Measurements from ENCODE around the gene TOM1L2.
A peak's percentile ranks its signal among the peaks of the same experiment; 100 is the strongest.
"Not testable (repeated sequence)": the region's sequence is repeated elsewhere in the genome, so short reads cannot be mapped to it uniquely, and the experiment has no call there.

Gene TOM1L2

DNA sequence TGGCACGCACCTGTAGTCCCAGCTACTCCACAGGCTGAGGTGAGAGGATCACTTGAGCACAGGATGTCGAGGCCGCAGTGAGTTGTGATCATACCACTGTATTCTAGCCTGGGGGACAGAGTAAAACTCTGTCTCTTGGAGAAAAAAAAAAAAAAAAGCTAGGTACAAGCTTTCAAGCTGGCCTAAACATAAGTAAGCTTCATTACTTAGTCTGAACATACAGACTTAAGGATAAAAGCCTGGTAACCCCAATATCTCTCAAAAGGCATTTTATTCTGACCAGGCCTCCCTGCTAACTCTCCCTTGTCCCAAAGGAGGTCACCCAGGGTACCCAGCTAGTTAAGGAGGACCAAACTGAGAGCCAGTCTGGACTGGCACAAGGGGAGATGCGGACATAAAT lies 46.2 kb downstream of the TOM1L2 start:
- no peak for DNase-seq (ENCODE audit: low read depth in 3 of 3, low spot score in 1 of 3)

DNA sequence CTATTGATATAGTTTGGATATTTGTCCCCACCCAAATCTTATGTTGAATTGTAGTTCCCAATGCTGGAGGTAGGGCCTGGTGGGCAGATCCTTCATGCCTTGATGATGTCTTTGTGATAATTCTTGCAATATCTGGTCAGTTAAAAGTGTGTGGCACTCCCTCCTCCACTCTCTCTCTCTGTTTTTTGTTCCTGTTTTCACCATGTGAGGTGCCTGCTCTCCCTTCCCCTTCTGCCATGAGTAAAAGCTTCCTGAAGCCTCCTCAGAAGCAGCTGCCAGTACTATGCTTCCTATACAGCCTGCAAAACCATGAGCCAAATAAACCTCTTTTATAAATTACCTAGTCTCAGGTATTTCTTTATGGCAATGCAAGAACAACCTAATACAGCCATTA lies 47.3 kb downstream of the TOM1L2 start:
- no peak for DNase-seq (ENCODE audit: low read depth in 3 of 3, low spot score in 1 of 3)

DNA sequence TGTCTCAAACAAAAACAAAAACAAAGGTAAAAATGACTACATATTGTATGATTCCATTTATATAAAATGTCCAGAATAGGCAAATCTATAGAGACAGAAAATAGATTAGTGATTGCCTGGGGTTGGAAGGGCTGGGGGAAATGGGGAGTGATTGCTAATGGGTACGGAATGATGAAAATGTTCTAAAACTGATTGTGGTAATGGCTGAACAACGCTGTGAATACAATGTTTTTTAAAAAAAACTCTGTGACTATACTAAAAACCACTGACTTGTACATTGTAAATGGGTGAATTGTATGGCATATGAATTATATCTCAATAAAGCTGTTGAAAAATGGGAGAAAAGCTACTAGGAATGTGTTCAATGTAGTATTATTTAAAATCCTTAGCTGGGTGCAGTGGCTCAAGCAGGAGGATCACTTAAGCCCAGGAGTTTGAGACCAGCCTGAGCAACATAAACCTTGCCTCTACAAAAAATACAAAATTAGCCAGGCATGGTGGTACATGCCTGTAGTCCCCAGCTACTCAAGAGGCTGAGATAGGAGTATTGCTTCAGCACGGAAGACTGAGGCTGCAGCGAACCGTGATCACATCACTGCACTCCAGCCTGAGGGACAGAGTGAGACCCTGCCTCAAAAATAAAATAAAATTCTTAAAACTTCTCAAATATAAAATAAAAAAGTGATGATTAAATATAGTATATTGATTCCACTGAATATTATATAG lies 47.9 kb downstream of the TOM1L2 start:
- DNase-seq (ENCODE audit: low read depth in 3 of 3, low spot score in 1 of 3), result no peak

DNA sequence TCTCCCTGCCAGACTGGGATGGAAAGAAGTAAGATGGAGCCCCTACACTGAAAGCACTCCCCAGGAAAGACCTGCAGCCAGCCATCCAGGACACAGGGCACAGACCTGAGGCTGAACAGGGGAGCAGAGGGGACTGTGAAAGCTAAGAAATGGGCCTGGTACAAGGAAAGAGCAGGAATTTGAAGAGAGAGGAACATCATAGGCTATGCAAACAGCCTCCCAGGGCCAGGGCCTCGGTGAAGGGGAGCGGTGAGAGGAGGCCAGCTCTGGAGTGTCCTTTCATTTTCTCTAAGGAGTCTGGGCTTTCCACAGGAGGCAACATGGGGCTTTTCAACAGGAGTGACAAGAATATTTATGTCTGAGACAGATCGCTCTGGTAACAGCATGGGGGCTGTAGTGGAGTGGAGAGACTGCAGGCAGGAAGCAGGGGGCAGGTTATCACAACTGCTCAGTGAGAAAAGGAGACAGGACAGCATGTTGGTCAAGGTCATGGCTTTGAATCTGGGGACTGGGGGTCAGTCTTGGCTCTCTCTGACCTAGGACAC lies 50.1 kb downstream of the TOM1L2 start:
- no peak for DNase-seq (ENCODE audit: low read depth in 3 of 3, low spot score in 1 of 3)

DNA sequence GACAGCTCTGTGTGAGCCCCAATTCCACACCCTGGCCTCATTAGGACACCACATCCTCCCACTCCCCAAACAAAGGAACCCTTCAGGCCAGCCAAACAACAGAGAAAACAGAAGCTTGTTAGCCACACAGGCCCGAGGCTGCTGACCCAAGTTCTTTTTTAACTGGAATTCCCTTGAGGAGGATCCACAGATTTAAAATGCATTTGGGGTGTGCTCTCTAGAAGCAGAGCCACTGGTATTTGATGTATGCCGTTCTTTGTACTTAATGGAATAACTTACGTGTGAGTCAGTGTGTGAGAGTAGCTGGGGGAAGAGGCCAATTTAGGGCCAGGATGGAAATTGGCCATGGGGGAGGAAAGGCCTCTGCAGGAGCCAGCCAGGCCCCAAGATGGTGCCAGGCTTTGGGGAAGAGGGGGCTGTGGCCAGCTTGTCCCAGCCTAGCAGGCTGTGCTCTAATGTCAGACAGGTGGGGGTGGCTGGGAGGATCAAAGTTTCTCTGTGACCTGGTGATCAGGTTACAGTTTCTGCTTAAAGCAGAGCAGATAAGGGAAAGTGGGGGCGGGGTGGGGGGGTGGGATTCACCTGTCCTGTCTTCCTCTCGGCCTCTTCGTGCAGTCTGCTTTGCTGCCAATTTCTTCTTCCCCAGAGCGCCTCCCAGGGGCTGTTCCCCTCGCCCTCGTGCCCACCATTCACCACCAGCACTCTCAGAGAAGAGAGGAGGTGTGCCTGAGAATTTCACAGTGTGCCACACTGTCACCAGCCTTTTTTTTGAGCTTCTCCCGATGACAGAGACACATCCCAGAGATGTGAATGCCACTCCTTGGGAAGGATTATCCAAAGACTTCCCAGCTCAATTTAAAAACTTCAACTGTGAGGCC lies 50.8 kb downstream of the TOM1L2 start:
- no peak for DNase-seq (ENCODE audit: low read depth in 3 of 3, low spot score in 1 of 3)

DNA sequence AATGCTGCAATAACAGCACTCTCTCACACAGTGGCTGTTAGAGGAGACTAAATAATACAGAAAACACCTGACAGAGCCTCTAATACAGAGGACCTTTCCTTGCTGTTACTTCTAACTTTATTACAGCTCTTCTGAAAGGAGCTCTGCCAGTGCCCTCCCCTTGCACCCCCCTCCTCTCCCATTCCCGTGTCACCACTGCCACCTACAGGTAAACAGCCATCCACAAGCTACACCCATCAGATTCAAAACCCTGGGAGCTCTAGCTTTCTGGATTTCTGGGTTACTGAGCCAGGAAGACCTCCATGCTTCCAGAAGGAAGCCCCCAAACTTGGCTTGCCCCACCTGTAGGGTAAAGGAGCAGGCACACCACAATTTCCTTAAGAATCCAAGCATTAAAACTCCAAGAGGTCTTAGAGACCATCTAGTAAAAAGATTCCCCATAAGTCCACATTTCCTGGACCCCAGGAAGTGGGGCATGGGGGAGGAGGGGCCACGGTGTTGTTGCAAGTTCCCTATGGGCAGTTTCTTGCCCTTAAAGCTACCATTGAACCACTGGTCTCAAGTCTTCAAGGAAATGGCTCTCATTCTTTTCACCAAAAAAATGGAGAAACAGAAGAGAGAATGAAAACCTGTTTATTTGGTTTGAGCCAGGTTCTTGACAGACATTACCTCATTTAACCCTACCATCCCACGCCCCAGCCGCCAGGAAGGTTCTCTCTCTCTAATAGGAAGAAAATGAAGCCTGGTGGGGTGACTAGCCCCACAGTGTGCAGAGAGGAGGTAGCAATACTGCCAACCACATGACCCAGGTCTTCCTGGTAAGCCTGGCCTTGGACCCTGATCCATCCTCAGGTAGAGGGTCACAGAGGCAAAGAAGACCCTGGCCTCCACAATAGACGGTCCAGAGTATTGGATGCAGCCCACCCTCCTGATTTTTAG lies 52.8 kb downstream of the TOM1L2 start:
- DNase-seq (ENCODE audit: low read depth in 3 of 3, low spot score in 1 of 3), result peak; percentile 11 to 35 (median 29)

DNA sequence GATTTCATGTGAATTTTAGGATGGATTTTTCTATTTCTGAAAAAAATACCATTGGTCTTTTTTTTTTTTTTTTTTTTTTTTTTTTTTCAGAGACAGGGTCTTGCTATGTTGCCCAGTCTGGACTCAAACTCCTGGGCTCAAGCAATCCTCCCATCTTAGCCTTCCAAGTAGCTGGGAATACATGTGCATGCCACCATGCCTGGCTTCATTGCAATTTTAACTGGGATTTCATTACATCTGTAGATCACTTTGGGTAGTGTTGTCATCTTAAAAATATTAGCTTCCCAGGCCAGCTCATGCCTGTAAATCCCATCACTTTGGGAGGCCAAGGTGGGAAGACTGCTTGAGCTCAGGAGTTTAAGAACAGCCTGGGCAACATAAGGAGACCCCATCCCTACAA lies 54.8 kb downstream of the TOM1L2 start:
- DNase-seq (ENCODE audit: low read depth in 3 of 3, low spot score in 1 of 3), result no peak

DNA sequence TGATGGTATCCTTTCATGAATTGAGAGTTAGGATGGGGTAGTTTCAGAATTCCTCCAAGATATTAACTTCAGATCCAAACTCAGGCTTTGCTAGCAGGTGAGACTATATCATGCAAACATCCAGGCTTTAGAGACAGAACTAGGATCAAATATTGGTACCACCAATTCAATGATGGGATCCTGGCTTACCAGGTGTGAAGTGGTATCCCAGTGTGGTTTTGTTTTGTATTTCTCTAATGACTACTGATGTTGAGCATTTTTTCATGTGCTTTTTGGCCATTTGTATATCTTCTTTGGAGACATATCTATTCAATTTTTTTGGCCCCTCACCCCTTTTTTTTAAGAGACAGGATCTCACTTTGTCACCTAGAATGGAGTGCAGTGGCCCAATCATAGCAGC lies 57.0 kb downstream of the TOM1L2 start:
- DNase-seq (ENCODE audit: low read depth in 3 of 3, low spot score in 1 of 3), result no peak

DNA sequence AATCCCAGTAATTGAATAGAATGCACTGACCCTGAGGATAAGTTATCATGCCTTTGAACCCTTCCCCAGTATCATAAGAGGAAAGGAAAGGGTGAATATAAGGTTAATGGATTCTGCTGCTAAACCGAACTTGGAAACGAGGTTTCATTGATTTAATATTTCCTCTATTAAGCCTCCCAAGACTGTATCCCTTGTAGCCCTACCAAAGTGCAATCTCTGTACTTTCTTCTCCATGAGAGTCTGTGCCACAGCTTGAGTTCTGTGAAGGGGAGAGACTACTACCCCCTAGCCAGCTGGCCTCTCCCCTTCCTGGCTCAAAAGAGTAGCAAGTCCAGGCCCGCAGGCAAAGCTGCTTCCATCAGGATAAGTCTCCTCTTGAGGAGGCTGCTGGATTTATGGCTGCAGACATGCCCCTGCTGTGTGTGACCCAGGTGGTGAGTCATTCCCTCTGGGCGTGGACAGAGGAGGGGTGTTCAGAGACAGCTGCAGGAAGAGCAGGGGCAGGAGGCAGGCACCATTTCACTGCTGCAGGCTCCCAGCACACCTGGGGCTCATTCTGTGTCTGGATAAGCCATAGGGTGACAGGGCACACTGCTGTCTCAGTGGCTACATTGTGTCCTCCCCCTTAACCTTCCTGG lies 58.4 kb downstream of the TOM1L2 start:
- no peak for DNase-seq (ENCODE audit: low read depth in 3 of 3, low spot score in 1 of 3)

DNA sequence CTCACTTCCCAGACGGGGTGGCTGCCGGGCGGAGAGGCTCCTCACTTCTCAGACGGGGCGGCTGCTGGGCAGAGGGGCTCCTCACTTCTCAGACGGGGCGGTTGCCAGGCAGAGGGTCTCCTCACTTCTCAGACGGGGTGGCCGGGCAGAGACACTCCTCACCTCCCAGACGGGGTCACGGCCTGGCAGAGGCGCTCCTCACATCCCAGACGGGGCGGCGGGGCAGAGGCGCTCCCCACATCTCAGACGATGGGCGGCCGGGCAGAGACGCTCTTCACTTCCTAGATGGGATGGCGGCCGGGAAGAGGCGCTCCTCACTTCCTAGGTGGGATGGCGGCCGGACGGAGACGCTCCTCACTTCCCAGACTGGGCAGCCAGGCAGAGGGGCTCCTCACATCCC lies 59.9 kb downstream of the TOM1L2 start:
- DNase-seq (ENCODE audit: low read depth in 3 of 3, low spot score in 1 of 3), result not testable (repeated sequence)

DNA sequence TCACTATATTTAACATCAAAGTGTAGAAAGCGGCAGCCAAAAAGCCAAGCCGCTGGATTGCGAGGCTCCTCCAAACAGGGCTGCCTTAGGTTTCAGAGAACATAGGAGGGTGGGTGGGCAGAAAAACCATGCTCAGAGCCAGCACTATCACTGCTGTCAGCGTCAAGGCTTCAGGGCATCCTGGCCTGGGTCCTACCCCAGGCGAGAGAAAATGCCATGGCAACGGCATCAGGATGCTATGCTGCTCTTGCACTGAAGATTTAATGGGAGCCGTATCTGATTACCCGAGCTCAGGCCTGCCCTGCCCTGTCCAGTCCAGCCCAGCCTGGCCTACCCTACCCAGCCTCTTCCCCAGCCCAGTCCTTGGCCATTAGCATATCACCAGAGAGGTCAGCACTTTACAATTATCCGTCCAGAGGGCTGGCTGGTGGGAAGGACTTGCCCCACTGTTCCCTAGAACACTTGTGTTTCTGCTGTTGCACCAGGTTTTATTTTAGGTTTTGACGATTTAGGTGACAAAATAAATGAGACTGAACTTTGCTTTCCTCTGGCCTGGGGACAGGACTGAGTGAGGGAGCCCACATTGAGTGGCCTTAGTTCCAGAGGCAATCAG lies 61.1 kb downstream of the TOM1L2 start:
- DNase-seq (ENCODE audit: low read depth in 3 of 3, low spot score in 1 of 3), result no peak

DNA sequence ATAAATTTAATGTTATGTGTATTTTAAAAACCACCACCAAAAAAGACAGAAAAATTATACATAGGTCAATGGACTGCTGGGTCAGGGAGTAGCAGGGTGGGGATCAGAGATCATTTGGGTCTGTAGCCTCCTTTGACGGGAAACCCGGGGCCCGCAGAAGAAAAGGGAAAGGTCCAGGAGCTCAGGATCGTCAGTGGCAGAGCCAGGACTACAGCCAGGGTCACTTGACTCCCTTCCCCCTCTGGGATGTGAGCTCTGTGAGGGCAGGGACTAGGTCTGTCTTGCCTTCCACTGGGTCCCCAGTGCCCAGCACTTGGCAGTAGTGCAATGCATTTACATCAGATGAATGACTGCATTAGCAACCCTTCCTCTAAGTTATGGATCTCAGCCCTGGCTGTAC lies 62.1 kb downstream of the TOM1L2 start:
- no peak for DNase-seq (ENCODE audit: low read depth in 3 of 3, low spot score in 1 of 3)

DNA sequence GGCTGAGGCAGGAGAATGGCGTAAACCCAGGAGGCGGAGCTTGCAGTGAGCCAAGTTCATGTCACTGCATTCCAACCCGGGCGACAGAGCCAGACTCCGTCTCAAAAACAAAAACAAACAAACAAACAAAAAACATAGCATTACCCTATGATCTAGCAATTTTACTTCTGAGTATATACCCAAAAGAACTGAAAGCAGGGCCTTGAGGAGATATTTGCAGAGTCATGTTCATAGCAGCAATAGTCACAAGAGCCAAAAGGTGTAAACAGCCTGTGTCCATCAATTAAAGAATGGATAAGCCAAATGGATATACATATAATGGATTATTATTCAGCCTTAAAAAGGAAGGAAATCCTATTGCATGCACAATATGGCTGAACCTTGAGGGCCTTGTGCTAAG lies 63.1 kb downstream of the TOM1L2 start:
- no peak for DNase-seq (ENCODE audit: low read depth in 3 of 3, low spot score in 1 of 3)

DNA sequence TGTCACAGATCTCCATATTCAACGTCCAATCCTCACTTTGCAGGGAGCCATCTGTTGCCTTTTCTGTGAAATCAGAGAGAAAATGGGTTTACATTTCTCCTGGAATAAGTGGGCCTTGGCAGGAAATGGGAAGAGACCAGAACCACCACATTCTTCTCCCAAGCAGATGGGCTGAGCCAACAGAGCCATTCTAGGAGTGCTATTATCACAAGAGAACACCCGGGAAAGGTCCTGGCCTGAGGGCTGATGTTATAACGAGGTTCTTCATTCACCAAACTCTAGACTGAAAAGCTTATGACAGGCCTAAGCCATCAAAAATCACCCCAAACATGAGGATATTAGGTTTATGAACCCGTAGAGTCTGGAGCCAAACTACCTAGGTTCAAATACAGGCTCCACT lies 64.7 kb downstream of the TOM1L2 start:
- DNase-seq (ENCODE audit: low read depth in 3 of 3, low spot score in 1 of 3), result no peak

DNA sequence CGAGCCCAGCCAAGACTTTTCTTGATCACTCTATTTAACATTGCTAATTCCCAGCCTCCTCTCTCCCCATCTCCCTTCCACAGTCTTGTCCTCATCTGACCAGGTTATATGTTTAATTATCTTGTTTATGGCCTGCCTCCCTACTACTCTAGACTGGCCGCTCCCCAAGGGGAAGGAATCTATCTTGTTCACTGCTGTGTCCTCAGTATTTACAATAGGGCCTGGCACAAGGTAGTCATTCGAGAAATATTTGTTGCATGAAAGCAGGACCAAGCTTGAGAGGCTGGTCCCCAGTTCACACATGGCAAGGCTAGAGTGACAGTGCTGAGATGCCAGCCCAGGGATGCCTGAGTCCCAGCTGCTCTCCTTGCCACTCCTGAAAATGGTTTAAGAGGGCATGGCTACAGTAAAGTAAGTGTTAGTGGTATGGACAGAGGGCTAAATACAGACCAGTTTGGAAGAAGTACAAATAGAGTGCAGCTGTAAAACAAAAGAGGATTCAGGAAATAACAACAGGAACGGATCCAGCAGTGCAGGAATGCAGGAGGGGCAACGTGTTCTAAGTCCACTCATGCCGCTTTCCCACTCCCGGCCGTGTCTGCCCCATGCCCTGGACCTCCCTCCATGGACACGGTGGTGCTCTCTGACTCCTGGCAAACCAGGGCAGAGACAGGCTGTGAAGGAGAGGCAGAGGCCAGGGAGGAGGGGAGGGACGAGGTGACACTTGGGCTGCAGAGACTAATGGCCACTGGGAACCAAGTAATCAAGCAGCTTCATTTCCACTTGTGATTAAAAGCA lies 65.6 kb downstream of the TOM1L2 start:
- DNase-seq (ENCODE audit: low read depth in 3 of 3, low spot score in 1 of 3), result no peak

DNA sequence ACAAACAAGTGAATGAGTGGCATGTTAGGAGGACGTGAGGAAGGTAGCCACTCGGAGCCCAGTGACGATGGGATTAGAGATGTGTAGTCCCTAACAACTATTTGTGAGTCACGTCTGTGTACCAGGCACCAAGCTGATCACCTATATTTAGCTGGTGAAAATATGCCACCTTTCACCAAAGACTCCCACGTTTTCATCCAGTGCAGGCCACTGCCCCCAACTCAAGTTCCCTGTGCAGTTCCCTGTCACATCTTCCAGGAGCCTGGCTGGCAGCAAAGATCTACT lies 67.2 kb downstream of the TOM1L2 start:
- DNase-seq (ENCODE audit: low read depth in 3 of 3, low spot score in 1 of 3), result no peak

DNA sequence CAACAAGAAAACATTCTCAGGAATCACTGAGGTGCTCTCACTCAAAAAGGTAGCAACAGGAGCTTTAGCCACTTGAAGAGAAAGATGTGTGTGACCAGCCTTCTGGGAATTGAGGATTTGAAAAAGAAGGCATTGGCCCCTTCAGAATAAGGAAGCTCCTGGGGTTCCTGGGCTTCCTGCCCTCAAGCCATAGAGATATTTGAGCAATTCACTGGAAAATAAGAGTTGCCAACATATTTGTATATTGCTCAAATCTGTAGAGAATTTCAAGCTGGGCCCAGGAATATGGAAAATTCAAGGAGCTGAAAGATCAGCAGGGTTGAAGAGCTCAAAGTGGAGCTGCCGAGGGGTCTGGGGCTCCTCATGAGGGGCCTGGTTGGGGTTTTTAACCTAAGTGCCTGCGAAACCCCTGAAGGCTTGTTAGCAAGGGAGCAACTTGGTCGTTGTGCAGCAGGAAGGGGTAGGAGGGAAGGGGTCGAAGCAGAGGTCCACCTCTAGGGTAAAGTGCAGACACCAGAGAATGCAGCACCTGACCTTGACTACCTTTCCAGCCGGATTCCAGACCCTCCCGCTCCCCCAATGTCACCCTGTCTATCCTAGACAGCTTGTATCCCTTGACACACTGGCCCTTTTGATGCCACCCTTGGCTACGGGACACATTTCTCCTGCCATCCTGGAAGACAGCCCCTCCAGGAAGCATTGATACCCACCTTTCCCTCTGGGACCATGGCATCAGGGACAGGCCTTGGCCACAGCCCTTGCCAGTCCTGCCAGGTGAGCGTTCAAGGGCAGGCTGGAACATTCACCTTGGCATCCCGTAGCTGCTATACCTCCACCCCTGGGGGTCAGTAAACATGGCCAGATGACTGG lies 67.8 kb downstream of the TOM1L2 start:
- DNase-seq (ENCODE audit: low read depth in 3 of 3, low spot score in 1 of 3), result no peak

DNA sequence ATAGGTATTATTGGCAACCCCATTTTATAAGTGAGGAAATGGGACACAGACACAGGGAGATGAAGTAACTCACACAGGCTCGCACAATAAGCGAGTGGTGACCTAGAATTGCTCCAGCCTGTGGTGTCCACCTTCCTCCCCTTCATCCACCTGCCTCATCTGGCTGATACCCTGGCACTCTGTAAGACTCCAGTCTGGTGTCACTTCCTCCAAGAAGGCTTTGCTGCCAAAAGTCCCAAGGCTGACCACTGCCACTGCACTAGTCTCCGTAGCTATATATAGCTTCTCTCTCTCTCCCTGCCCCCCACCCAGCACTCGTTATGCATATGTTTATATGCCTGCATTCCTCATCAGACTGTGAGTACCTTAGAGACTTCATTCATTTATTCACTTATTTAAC lies 69.3 kb downstream of the TOM1L2 start:
- DNase-seq (ENCODE audit: low read depth in 3 of 3, low spot score in 1 of 3), result no peak

DNA sequence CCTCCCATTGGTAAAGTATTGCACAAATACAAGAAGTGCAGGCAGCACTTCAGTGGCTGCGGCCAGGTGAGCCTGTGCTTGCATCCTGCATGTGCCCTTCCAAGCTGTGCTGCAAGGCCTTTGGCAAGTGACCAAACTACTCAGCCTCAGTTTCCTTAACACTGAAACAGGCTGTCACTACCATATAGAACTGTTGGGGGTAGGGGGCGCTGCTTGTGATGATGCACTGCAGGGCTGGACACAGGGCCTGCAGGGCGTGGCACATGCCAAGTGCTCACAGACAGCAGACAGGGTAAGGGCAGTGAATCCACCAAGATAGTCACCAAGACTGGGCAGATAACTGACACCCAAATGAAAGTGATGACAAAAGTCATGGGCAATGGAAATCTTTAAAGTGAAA lies 69.8 kb downstream of the TOM1L2 start:
- no peak for DNase-seq (ENCODE audit: low read depth in 3 of 3, low spot score in 1 of 3)

Measured in stimulated activated CD4-positive, alpha-beta T cell treated with anti-CD3 and anti-CD28 coated beads, TNF-alpha, amount 100 ng/mL, for 1 hour (primary cell).